HepG2 (cell line): Measurements from ENCODE around the gene P4HTM. TPM values are rescaled to one million over a fixed set of nuclear protein-coding genes. Genes with fewer than 3 reads are reported as not detected.

ENCODE experiments used
- CREBL2 ChIP-seq: sonication (generic); formaldehyde crosslinking; IDR thresholded peaks from 2 replicates; pipeline ENCODE4 v1.8.1; 2023; ENCODE audit warnings: missing genetic modification reagents, mild to moderate bottlenecking, borderline replicate concordance
- GMEB2 ChIP-seq: IDR thresholded peaks from 2 replicates; pipeline ENCODE4 v1.6.1; 2016; ENCODE audit warnings: missing biosample characterization, missing genetic modification reagents, low read depth
- KDM3A ChIP-seq: IDR thresholded peaks from 2 replicates; pipeline ENCODE4 v1.6.1; 2018; ENCODE audit warnings: low read depth, missing compliant biosample characterization
- KDM6A ChIP-seq: IDR thresholded peaks from 2 replicates; pipeline ENCODE4 v1.6.1; 2016; ENCODE audit warnings: low read depth
- NFE2L1 ChIP-seq: sonication (generic); formaldehyde crosslinking; IDR thresholded peaks from 2 replicates; pipeline ENCODE4 v1.4.0; 2020; ENCODE audit warnings: missing genetic modification reagents, mild to moderate bottlenecking, borderline replicate concordance
- PCBP2 ChIP-seq: fragments of 200-400 bp; formaldehyde crosslinking; optimal IDR thresholded peaks from 2 replicates; pipeline ENCODE3; 2018; ENCODE audit warnings: low read length, low read depth; ENCODE audit not compliant: poor library complexity, severe bottlenecking
- POLR2G ChIP-seq: fragments of 200-400 bp; formaldehyde crosslinking; IDR thresholded peaks from 2 replicates; pipeline ENCODE4 v1.6.1; 2018; ENCODE audit warnings: mild to moderate bottlenecking, low read depth, low read length, moderate library complexity
- TBL1XR1 ChIP-seq: fragments of 150-350 bp; IDR thresholded peaks from 2 replicates; pipeline ENCODE4 v1.6.1; 2014; ENCODE audit warnings: borderline replicate concordance, low read length; ENCODE audit not compliant: partially characterized antibody
- THAP9 ChIP-seq: sonication (generic); formaldehyde crosslinking; IDR thresholded peaks from 2 replicates; pipeline ENCODE4; 2020; ENCODE audit warnings: missing genetic modification reagents, mild to moderate bottlenecking, borderline replicate concordance
- ZBTB25 ChIP-seq: IDR thresholded peaks from 2 replicates; pipeline ENCODE4 v1.6.1; 2018; ENCODE audit warnings: missing genetic modification reagents
- ZBTB49 ChIP-seq: sonication (generic); formaldehyde crosslinking; IDR thresholded peaks from 2 replicates; pipeline ENCODE4 v1.4.0; 2020; ENCODE audit warnings: missing genetic modification reagents, borderline replicate concordance
- ZFP36L1 ChIP-seq: sonication (generic); formaldehyde crosslinking; IDR thresholded peaks from 2 replicates; pipeline ENCODE4 v1.8.0; 2022; ENCODE audit warnings: mild to moderate bottlenecking, missing genetic modification reagents, moderate library complexity
- ZMYM2 ChIP-seq: sonication (generic); formaldehyde crosslinking; IDR thresholded peaks from 2 replicates; pipeline ENCODE4 v1.8.0; 2022; ENCODE audit warnings: mild to moderate bottlenecking, missing genetic modification reagents
- ZNF234 ChIP-seq: sonication (generic); formaldehyde crosslinking; conservative IDR thresholded peaks from 2 replicates; pipeline ENCODE4 v1.5.1; 2020; ENCODE audit warnings: mild to moderate bottlenecking, missing genetic modification reagents
- ZNF317 ChIP-seq: sonication (generic); formaldehyde crosslinking; IDR thresholded peaks from 2 replicates; pipeline ENCODE4 v1.5.0; 2020; ENCODE audit warnings: mild to moderate bottlenecking, missing genetic modification reagents
- ZNF496 ChIP-seq: sonication (generic); formaldehyde crosslinking; IDR thresholded peaks from 2 replicates; pipeline ENCODE4 v1.8.1; 2023; ENCODE audit warnings: mild to moderate bottlenecking, moderate library complexity, missing genetic modification reagents; ENCODE audit not compliant: insufficient replicate concordance
- ZNF567 ChIP-seq: sonication (generic); formaldehyde crosslinking; IDR thresholded peaks from 2 replicates; pipeline ENCODE4 v1.8.1; 2023; ENCODE audit warnings: mild to moderate bottlenecking, missing genetic modification reagents, borderline replicate concordance
- ZNF770 ChIP-seq: sonication (generic); formaldehyde crosslinking; IDR thresholded peaks from 2 replicates; pipeline ENCODE4 v1.5.0; 2020; ENCODE audit warnings: mild to moderate bottlenecking, missing genetic modification reagents
- polyA plus RNA-seq, 8 experiments: library from polyadenylated mRNA; depleted of rRNA in 3 of 8; stranded (reverse) in 7 of 8; unstranded in 1 of 8; fragments of >200 nt; fragmentation: Illumina TruSeq in 4 of 8; extraction: Trizol in 4 of 8; gene quantifications; 2 replicates each; pipeline versions ENCODE4 v1.2.1 to v1.2.3, GENCODE V29; 2011 to 2016; ENCODE audit warnings: low read depth in 4 of 8, missing spikeins in 1 of 8, mixed read lengths in 1 of 8; ENCODE audit not compliant: insufficient read depth in 1 of 8
- total RNA-seq, 5 experiments: library from RNA; depleted of rRNA; stranded (reverse); fragments of >200 nt; fragmentation: Illumina TruSeq; extraction: Trizol; gene quantifications; 2 replicates each; pipeline ENCODE4 v1.2.3, GENCODE V29; 2016; ENCODE audit warnings: low read depth in 1 of 5

Gene P4HTM
- total and polyA plus RNA-seq, 2 of the 13 experiments (the other 11 are each of a cell fraction or from before 2014, with no cell fraction given) = 0.01 TPM; not detected in 1

GRCh38 chr3:49017971-49018706 is 28.1 kb downstream of the P4HTM start, which contains the start of gene DALRD3 (continued):
- TF ChIP-seq POLR2G (peak; percentile 75), KDM3A (CRISPR knock-in tag) (no peak), ZBTB25 (CRISPR knock-in tag) (no peak), ZNF770 (CRISPR knock-in tag) (no peak), KDM6A (CRISPR knock-in tag) (no peak), THAP9 (CRISPR knock-in tag) (peak; percentile 70), TBL1XR1 (no peak), PCBP2 (no peak), ZMYM2 (CRISPR knock-in tag) (no peak), ZNF234 (CRISPR knock-in tag) (no peak), ZFP36L1 (0 out of 2 replicates have a peak, but pooled peaks have one; percentile 64), ZBTB49 (CRISPR knock-in tag) (no peak), ZNF317 (CRISPR knock-in tag) (no peak), CREBL2 (CRISPR knock-in tag) (no peak), ZNF496 (CRISPR knock-in tag) (no peak), NFE2L1 (CRISPR knock-in tag) (no peak), ZNF567 (CRISPR knock-in tag) (no peak), GMEB2 (CRISPR knock-in tag) (0 out of 2 replicates have a peak, but pooled peaks have one; percentile 24)
